Activated naive CD4-positive, alpha-beta T cell treated with anti-CD3 and anti-CD28 coated beads, Interleukin-2, amount 10 ng/mL, durations not matched to agents 7 days and 5 days (primary cell): ENCODE measurements around the gene GNAT1.
"Not testable (repeated sequence)": the region's sequence is repeated elsewhere in the genome, so short reads cannot be mapped to it uniquely, and the experiment has no call there.

Source experiments
- CTCF ChIA-PET: fragments of 350-600 bp; sonication (Branson Sonifier 250); formaldehyde crosslinking; loops from one replicate; lab custom pipeline; 2021; ENCODE audit warnings: antibody characterized with exemption; lab: Charles Lee
- DNase-seq: peaks from one replicate; pipeline ENCODE4 v3.0.0-alpha.2; 2020
- H3K27ac Mint-ChIP-seq: one replicate; pipeline ENCODE4 v1.8.0; 2021; ENCODE audit warnings: mild to moderate bottlenecking, moderate library complexity, mixed read lengths
- H3K27me3 Mint-ChIP-seq: one replicate; pipeline ENCODE4 v1.8.0; 2021; ENCODE audit warnings: mild to moderate bottlenecking, mixed read lengths
- H3K36me3 Mint-ChIP-seq: one replicate; pipeline ENCODE4 v1.8.0; 2021; ENCODE audit warnings: mixed read lengths
- H3K4me1 Mint-ChIP-seq: one replicate; pipeline ENCODE4 v1.8.0; 2021; ENCODE audit warnings: mixed read lengths
- H3K4me3 Mint-ChIP-seq: one replicate; pipeline ENCODE4 v1.8.0; 2021; ENCODE audit warnings: mild to moderate bottlenecking, moderate library complexity, mixed read lengths
- H3K9me3 Mint-ChIP-seq: one replicate; pipeline ENCODE4 v1.8.0; 2021; ENCODE audit warnings: mixed read lengths

GNAT1 gene

DNA sequence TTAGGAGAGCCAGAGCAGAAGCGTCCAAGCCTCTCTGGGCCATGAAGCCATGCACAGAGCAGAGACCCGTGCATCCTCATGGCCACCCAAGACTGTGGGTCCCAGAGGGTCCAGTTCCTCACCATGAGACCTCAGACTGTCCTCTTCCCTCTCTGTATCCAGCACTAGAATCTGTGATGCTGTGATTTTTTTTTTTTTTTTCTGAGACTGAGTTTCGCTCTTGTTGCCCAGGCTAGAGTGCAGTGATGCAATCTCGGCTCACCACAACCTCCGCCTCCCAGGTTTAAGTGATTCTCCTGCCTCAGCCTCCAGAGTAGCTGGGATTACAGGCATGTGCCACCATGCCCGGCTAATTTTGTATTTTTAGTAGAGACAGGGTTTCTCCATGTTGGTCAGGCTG, 53.4 kb downstream of the GNAT1 start:
- peaks cover 86% of the 10 kb centered on the region for H3K4me1 Mint-ChIP-seq
- peak overlapping the region; percentile 73 for H3K4me3 Mint-ChIP-seq
- CTCF ChIA-PET = interaction anchor here (2.7 to 4.4 kb wide), 4 partner anchors 9 to 53 kb away, joined by 9 to 50 read pairs (median 18); partner anchors contain the start of gene GNAI2
- DNase-seq, H3K27me3 Mint-ChIP-seq, H3K9me3 Mint-ChIP-seq: not testable (repeated sequence)
- H3K27ac Mint-ChIP-seq = peak overlapping the region; percentile 93
- peaks cover 27% of the 10 kb centered on the region for H3K36me3 Mint-ChIP-seq

DNA sequence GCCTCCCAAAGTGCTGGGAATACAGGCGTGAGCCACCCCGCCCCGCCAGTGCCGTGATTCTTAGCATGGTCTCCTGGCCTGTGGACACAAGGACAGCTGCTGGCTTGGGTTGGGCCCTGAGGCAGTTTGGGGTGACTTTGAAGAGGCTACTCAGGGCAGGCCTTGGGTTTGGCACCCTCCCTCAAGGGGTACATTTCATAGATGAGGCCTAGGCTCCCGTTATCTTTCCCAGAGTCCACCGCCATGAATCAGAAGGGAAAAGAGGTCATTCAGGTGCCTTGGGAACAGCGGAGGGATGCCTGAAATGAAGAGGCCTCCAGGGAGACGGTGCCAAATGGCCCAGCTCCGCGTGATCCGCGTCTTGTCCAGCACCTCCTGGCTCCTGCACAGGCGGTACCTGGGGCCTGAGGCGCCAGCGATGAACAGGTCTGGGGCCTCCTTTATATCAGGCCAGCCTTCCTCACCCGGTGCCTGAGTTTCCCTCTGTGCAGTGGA, 53.9 kb downstream of the GNAT1 start:
- no peak for DNase-seq
- H3K27me3 Mint-ChIP-seq = no peaks in the 10 kb centered on the region

DNA sequence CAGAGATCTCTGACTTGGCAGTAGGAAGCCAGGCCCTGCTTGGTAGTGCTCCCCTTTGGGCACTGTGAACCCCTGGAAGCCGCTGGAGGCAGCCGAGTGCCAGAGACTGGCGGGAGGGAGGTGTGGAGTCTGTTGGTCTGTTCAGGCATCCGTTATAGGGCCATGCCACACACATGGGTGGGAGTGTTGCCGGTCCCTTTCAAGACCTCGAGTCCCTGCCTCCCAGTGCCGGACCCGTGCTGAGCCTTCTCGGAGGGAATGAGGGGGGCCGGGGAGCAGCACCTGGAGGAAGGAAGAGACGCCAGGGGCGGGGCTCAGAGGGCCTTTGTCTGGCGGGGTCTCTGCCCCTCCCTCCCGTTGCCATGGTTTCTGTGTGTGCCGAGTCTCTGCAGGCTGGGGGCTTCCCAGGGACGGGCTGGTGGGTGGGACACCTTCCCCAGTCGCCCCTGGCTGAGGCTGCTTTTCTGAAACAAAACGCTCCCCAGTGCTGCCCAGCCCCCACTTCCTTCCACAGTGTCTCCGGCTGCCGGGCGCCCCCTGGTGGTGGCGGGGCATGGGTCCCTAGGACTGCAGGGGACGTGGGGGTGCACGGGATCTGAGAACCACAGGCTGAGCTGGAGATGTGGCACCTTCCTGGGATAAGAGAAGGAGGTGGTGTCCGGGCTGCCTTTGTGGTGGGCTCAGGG, 54.6 kb downstream of the GNAT1 start:
- Mint-ChIP-seq H3K9me3 (no peaks in the 10 kb centered on the region), H3K4me3 (peak overlapping the region; percentile 73), H3K27ac (peak overlapping the region; percentile 93), H3K36me3 (peaks cover 28% of the 10 kb centered on the region), H3K27me3 (no peaks in the 10 kb centered on the region), H3K4me1 (peaks cover 81% of the 10 kb centered on the region)
- CTCF ChIA-PET = interaction anchor here (0.7 to 5.1 kb wide), 21 partner anchors 10 to 124 kb away, joined by 3 to 112 read pairs (median 6); partner anchors contain the start of genes GNAI2, LSMEM2 and SEMA3B
- DNase-seq = peak; percentile 95

More for the DNA sequence above, 53.9 kb downstream of the GNAT1 start:
- Mint-ChIP-seq H3K9me3 (no peaks in the 10 kb centered on the region), H3K4me1 (peaks cover 85% of the 10 kb centered on the region), H3K36me3 (peaks cover 26% of the 10 kb centered on the region), H3K4me3 (peak overlapping the region; percentile 73), H3K27ac (peak overlapping the region; percentile 93)
- CTCF ChIA-PET = interaction anchor here (2.7 to 4.4 kb wide), 4 partner anchors 9 to 53 kb away, joined by 9 to 50 read pairs (median 18); partner anchors contain the start of gene GNAI2

DNA sequence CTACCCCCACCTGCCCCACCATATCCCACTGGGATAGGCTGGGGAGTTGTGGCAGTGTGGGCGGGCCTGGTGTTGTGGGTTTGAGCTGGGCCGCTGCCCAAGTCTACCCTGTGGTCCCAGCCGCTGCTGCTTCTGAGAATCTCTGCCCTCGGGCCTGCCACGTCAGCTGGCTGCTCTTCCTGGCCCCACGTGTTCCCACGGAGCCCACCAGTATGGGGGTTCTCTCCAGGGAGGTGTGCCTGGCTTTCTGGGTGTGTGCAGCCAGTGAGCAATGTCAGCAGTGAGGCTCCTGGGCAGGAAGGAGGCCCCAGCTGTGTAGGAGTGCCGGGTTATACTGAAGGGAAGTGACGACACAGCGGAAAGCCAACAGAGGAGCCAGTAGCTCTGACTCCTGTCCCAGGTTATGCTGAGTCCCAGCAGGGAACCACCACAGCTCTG, 55.1 kb downstream of the GNAT1 start:
- CTCF ChIA-PET = interaction anchor here (0.7 to 5.1 kb wide), 21 partner anchors 9 to 124 kb away, joined by 3 to 112 read pairs (median 6); partner anchors contain the start of genes GNAI2, LSMEM2 and SEMA3B
- Mint-ChIP-seq H3K27ac (peak overlapping the region; percentile 93), H3K9me3 (no peaks in the 10 kb centered on the region), H3K4me1 (peaks cover 79% of the 10 kb centered on the region), H3K4me3 (peak overlapping the region; percentile 73), H3K27me3 (no peaks in the 10 kb centered on the region), H3K36me3 (peaks cover 29% of the 10 kb centered on the region)
- peak; percentile 90 for DNase-seq
